MM.1S (cell line): ENCODE results near the gene PCGF3.

Experiments
- DNase-seq: peaks from one replicate; pipeline ENCODE4 v3.0.0-alpha.2; 2015
- H2AFZ ChIP-seq: fragments of 300-600 bp; sonication (generic); 2 replicates; pipeline ENCODE4 v1.6.0; 2016; ENCODE audit warnings: antibody characterized with exemption, low read length
- H3F3A ChIP-seq: fragments of 300-600 bp; sonication (generic); 2 replicates; pipeline ENCODE4 v1.6.1; 2016; ENCODE audit warnings: mild to moderate bottlenecking, antibody characterized with exemption, low read length, moderate library complexity, mixed read lengths; ENCODE audit not compliant: insufficient read depth
- H3K27ac ChIP-seq: fragments of 300-600 bp; sonication (generic); 2 replicates; pipeline ENCODE4 v1.5.1; 2016; ENCODE audit warnings: mild to moderate bottlenecking, low read length
- H3K27me3 ChIP-seq: fragments of 300-600 bp; sonication (generic); replicated peaks from 2 replicates; pipeline ENCODE4 v1.6.0; 2016; ENCODE audit warnings: low read length; ENCODE audit not compliant: insufficient read depth
- H3K36me3 ChIP-seq: fragments of 300-600 bp; sonication (generic); replicated peaks from 2 replicates; pipeline ENCODE4 v1.6.1; 2016; ENCODE audit warnings: mild to moderate bottlenecking, low read length, mixed read lengths; ENCODE audit not compliant: insufficient read depth
- H3K4me1 ChIP-seq: fragments of 300-600 bp; sonication (generic); 2 replicates; pipeline ENCODE4 v1.6.1; 2016; ENCODE audit warnings: low read length, mixed read lengths
- H3K4me2 ChIP-seq: fragments of 300-600 bp; sonication (generic); 2 replicates; pipeline ENCODE4 v1.6.0; 2016; ENCODE audit warnings: low read depth, low read length
- H3K4me3 ChIP-seq: fragments of 300-600 bp; sonication (generic); 2 replicates; pipeline ENCODE4 v1.5.1; 2016; ENCODE audit warnings: low read length, mixed read lengths
- H3K79me2 ChIP-seq: fragments of 300-600 bp; sonication (generic); 2 replicates; pipeline ENCODE4 v1.6.1; 2016; ENCODE audit warnings: mixed run types, low read length, mixed read lengths
- H3K9ac ChIP-seq: fragments of 300-600 bp; sonication (generic); 2 replicates; pipeline ENCODE4 v1.6.1; 2016; ENCODE audit warnings: low read length, mixed read lengths
- H3K9me2 ChIP-seq: fragments of 300-600 bp; sonication (generic); replicated peaks from 2 replicates; pipeline ENCODE4 v1.6.1; 2016; ENCODE audit warnings: mild to moderate bottlenecking, low read length, mixed read lengths; ENCODE audit not compliant: insufficient read depth
- H3K9me3 ChIP-seq: fragments of 300-600 bp; sonication (generic); replicated peaks from 2 replicates; pipeline ENCODE4 v1.6.1; 2016; ENCODE audit warnings: mild to moderate bottlenecking, low read length, mixed read lengths; ENCODE audit not compliant: insufficient read depth
- H4K20me1 ChIP-seq: fragments of 300-600 bp; sonication (generic); 2 replicates; pipeline ENCODE4 v1.6.1; 2016; ENCODE audit warnings: mild to moderate bottlenecking, low read length, moderate library complexity, mixed read lengths; ENCODE audit not compliant: insufficient read depth
- CTCF ChIP-seq: fragments of 300-600 bp; sonication (generic); IDR thresholded peaks from 2 replicates; pipeline ENCODE4 v1.5.1; 2016; ENCODE audit warnings: antibody characterized with exemption, low read length, mixed read lengths
- EZH2 ChIP-seq: fragments of 300-600 bp; sonication (generic); optimal IDR thresholded peaks from 2 replicates; pipeline ENCODE3; 2017; ENCODE audit warnings: low read depth, mild to moderate bottlenecking, antibody characterized with exemption, low read length, mixed read lengths
- EZH2phosphoT487 ChIP-seq: fragments of 300-600 bp; sonication (generic); IDR thresholded peaks from 2 replicates; pipeline ENCODE4 v1.6.1; 2018; ENCODE audit warnings: antibody characterized with exemption, low read length

Gene PCGF3

GRCh38 chr4:680091-680490, 25.5 kb upstream of the PCGF3 start:
- no peaks in the 10 kb centered on the region for H3K36me3 ChIP-seq
- H3K4me1 ChIP-seq, result no peaks in the 10 kb centered on the region
- no peak overlapping the region for H3K27ac ChIP-seq
- no peaks in the 10 kb centered on the region for H3F3A ChIP-seq
- H3K9me3 ChIP-seq, result no peaks in the 10 kb centered on the region
- no peaks in the 10 kb centered on the region for H3K9me2 ChIP-seq
- H3K4me3 ChIP-seq, result no peak overlapping the region
- H3K9ac ChIP-seq, result no peak overlapping the region
- no peaks in the 10 kb centered on the region for H4K20me1 ChIP-seq
- no peak overlapping the region for H2AFZ ChIP-seq
- TF ChIP-seq CTCF (no peak), EZH2phosphoT487 (no peak), EZH2 (no peak)
- no peaks in the 10 kb centered on the region for H3K27me3 ChIP-seq
- no peak for DNase-seq
- no peaks in the 10 kb centered on the region for H3K79me2 ChIP-seq
- H3K4me2 ChIP-seq, result no peak overlapping the region

- Histone ChIP-seq H2AFZ (no peak overlapping the region), H3K4me3 (no peak overlapping the region), H3K79me2 (no peaks in the 10 kb centered on the region), H3K27me3 (no peaks in the 10 kb centered on the region), H3K9me3 (no peaks in the 10 kb centered on the region), H3K36me3 (no peaks in the 10 kb centered on the region), H3K4me1 (no peaks in the 10 kb centered on the region), H3K9ac (no peak overlapping the region), H3K4me2 (no peak overlapping the region), H3K27ac (no peak overlapping the region), H3K9me2 (no peaks in the 10 kb centered on the region), H3F3A (no peaks in the 10 kb centered on the region), H4K20me1 (no peaks in the 10 kb centered on the region)
- DNase-seq, result no peak
- no peak for TF ChIP-seq EZH2phosphoT487
- TF ChIP-seq CTCF, result no peak
- TF ChIP-seq EZH2, result no peak
These were observed 25.1 kb upstream of the PCGF3 start for GRCh38 chr4:680551-680927.

- Histone ChIP-seq H3K27ac (no peak overlapping the region), H3K27me3 (no peaks in the 10 kb centered on the region), H3K4me2 (no peak overlapping the region), H2AFZ (no peak overlapping the region), H3K9ac (no peak overlapping the region), H3K36me3 (no peaks in the 10 kb centered on the region), H3K9me2 (no peaks in the 10 kb centered on the region), H3F3A (no peaks in the 10 kb centered on the region), H3K79me2 (no peaks in the 10 kb centered on the region), H3K4me1 (no peaks in the 10 kb centered on the region), H3K9me3 (no peaks in the 10 kb centered on the region), H4K20me1 (no peaks in the 10 kb centered on the region), H3K4me3 (no peak overlapping the region)
- TF ChIP-seq EZH2, result no peak
- TF ChIP-seq EZH2phosphoT487, result no peak
- TF ChIP-seq CTCF, result no peak
- DNase-seq, result no peak
These were observed 24.5 kb upstream of the PCGF3 start for GRCh38 chr4:680928-681645.
